ENCODE measurements around the gene ZSCAN32.

GRCh38 chr16:3443108-3444031 is 42.6 kb upstream of the ZSCAN32 start, which contains the start of the genes NAA60 and ZNF597:
- TF ChIP-seq, protein P1, sequence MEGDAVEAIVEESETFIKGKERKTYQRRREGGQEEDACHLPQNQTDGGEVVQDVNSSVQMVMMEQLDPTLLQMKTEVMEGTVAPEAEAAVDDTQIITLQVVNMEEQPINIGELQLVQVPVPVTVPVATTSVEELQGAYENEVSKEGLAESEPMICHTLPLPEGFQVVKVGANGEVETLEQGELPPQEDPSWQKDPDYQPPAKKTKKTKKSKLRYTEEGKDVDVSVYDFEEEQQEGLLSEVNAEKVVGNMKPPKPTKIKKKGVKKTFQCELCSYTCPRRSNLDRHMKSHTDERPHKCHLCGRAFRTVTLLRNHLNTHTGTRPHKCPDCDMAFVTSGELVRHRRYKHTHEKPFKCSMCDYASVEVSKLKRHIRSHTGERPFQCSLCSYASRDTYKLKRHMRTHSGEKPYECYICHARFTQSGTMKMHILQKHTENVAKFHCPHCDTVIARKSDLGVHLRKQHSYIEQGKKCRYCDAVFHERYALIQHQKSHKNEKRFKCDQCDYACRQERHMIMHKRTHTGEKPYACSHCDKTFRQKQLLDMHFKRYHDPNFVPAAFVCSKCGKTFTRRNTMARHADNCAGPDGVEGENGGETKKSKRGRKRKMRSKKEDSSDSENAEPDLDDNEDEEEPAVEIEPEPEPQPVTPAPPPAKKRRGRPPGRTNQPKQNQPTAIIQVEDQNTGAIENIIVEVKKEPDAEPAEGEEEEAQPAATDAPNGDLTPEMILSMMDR (IDR thresholded peaks at IDR 0.05) = no peak
- TF ChIP-seq ZFX (IDR thresholded peaks at IDR 0.05; ENCODE audit: borderline replicate concordance) = no peak
